Fibroblast of lung (primary cell): ENCODE results near the gene IMMP1L.

Experiments
- EZH2 ChIP-seq: IDR thresholded peaks from 2 replicates; pipeline ENCODE4 v1.5.1; 2012; ENCODE audit warnings: low read length, control low read depth, mild to moderate bottlenecking; ENCODE audit errors: missing control alignments
- TF ChIP-seq, protein P1 (sequence below), 2 donors: IDR thresholded peaks in 1 of 2; conservative IDR thresholded peaks in 1 of 2; 1 replicate in 1 of 2; 2 replicates in 1 of 2; pipeline ENCODE4 v1.5.1; 2011 to 2012; ENCODE audit warnings: low read length in 2 of 2, control low read depth in 1 of 2, inconsistent platforms in 1 of 2, low read depth in 1 of 2, mild to moderate bottlenecking in 1 of 2

DNA sequence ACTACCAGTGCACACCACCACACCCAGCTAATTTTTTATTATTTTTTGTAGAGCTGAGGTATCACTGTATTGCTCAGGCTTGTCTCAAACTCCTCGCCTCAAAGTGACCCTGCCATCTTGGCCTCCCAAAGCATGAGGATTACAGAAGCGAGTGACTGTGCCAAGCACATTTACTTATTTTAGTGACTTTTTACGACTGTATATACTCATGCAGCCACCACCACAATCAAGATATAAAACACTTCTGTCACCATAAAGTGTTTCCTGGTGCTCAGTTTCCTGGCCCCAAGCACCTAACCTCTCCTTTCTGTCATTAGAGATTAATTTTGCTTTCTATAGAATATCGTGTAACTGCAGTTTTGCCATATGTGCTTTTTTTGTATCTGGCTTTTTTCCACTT, 26.1 kb upstream of the IMMP1L start:
- no peak for TF ChIP-seq EZH2
- TF ChIP-seq, protein P1, sequence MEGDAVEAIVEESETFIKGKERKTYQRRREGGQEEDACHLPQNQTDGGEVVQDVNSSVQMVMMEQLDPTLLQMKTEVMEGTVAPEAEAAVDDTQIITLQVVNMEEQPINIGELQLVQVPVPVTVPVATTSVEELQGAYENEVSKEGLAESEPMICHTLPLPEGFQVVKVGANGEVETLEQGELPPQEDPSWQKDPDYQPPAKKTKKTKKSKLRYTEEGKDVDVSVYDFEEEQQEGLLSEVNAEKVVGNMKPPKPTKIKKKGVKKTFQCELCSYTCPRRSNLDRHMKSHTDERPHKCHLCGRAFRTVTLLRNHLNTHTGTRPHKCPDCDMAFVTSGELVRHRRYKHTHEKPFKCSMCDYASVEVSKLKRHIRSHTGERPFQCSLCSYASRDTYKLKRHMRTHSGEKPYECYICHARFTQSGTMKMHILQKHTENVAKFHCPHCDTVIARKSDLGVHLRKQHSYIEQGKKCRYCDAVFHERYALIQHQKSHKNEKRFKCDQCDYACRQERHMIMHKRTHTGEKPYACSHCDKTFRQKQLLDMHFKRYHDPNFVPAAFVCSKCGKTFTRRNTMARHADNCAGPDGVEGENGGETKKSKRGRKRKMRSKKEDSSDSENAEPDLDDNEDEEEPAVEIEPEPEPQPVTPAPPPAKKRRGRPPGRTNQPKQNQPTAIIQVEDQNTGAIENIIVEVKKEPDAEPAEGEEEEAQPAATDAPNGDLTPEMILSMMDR (conservative IDR thresholded peaks at IDR 0.05 in 1 of 2, IDR thresholded peaks at IDR 0.05 in 1 of 2; ENCODE audit: low read depth in 1 of 2, low read length in 2 of 2), result no peak
